ENCODE data around the gene CHRM2. TPM values are rescaled to one million over a fixed set of nuclear protein-coding genes. Genes with fewer than 3 reads are reported as not detected.

The CHRM2 gene
- total and polyA plus RNA-seq, 8 donors = 0.19 to 50.9 (median 4.9) TPM; not detected in 1

- H3K9me3 ChIP-seq = no peaks in the 10 kb centered on the region
Observed at GRCh38 chr7:136919820-136920219, 51.4 kb downstream of the CHRM2 start.

GRCh38 chr7:136923111-136923667 is 54.7 kb downstream of the CHRM2 start:
- 48 to 61% (median 56%) methylated on average over 3 of the region's 3 CpGs for WGBS, 5 donors
- Histone ChIP-seq H3K36me3 (no peaks in the 10 kb centered on the region), H3K27ac (no peak overlapping the region), H3K4me1 (peaks cover 0 to 24% (median 3%) of the 10 kb centered on the region in 4 donors), H3K27me3 (no peaks in the 10 kb centered on the region), H3K9me3 (no peaks in the 10 kb centered on the region), H3K4me3 (no peak overlapping the region)
- intact Hi-C loops (cut with DNase I; ENCODE audit: low total_unique reads) = no loop called here
- TF ChIP-seq EP300 (IDR thresholded peaks at IDR 0.05) (no peak), POLR2AphosphoS5 (IDR thresholded peaks at IDR 0.05) (no peak), POLR2A (IDR thresholded peaks at IDR 0.05) (no peak), CTCF (IDR thresholded peaks at IDR 0.05) (no peak)
- DNase-seq = no peak

More at GRCh38 chr7:136919820-136920219, 51.4 kb downstream of the CHRM2 start:
- peaks cover 0 to 11% (median 0%) of the 10 kb centered on the region in 4 donors for H3K4me1 ChIP-seq
- no peaks in the 10 kb centered on the region for H3K27me3 ChIP-seq
- WGBS, 5 donors = 49 to 63% (median 60%) methylated on average over 2 of the region's 2 CpGs
- no peak overlapping the region for H3K4me3 ChIP-seq
- no peak overlapping the region for H3K27ac ChIP-seq
- H3K36me3 ChIP-seq = no peaks in the 10 kb centered on the region
- intact Hi-C loops (cut with DNase I; ENCODE audit: low total_unique reads) = no loop called here
- no peak for DNase-seq
- no peak for TF ChIP-seq CTCF (IDR thresholded peaks at IDR 0.05)
- no peak for TF ChIP-seq EP300 (IDR thresholded peaks at IDR 0.05)
- no peak for TF ChIP-seq POLR2A (IDR thresholded peaks at IDR 0.05)
- no peak for TF ChIP-seq POLR2AphosphoS5 (IDR thresholded peaks at IDR 0.05)

- Histone ChIP-seq H3K27ac (no peak overlapping the region), H3K27me3 (no peaks in the 10 kb centered on the region), H3K4me3 (no peak overlapping the region), H3K36me3 (no peaks in the 10 kb centered on the region), H3K9me3 (no peaks in the 10 kb centered on the region), H3K4me1 (peaks cover 0 to 24% (median 3%) of the 10 kb centered on the region in 4 donors)
- WGBS, 5 donors = 5 to 24% (median 7%) methylated on average over 3 of the region's 3 CpGs
- intact Hi-C loops (cut with DNase I; ENCODE audit: low total_unique reads) = no loop called here
- TF ChIP-seq CTCF (IDR thresholded peaks at IDR 0.05) (no peak), EP300 (IDR thresholded peaks at IDR 0.05) (no peak)
- peak in 1 of 2 donors; percentile 23 for DNase-seq
Observed at GRCh38 chr7:136925044-136925443, 56.6 kb downstream of the CHRM2 start.

GRCh38 chr7:136925556-136925955 is 57.1 kb downstream of the CHRM2 start:
- Histone ChIP-seq H3K36me3 (no peaks in the 10 kb centered on the region), H3K27ac (no peak overlapping the region), H3K27me3 (no peaks in the 10 kb centered on the region), H3K9me3 (no peaks in the 10 kb centered on the region), H3K4me1 (peaks cover 0 to 24% (median 3%) of the 10 kb centered on the region in 4 donors), H3K4me3 (no peak overlapping the region)
- DNase-seq = peak in 1 of 2 donors; percentile 13
- intact Hi-C loops (cut with DNase I; ENCODE audit: low total_unique reads) = no loop called here
- TF ChIP-seq POLR2AphosphoS5 (IDR thresholded peaks at IDR 0.05) (no peak), EP300 (IDR thresholded peaks at IDR 0.05) (no peak), POLR2A (IDR thresholded peaks at IDR 0.05) (no peak), CTCF (IDR thresholded peaks at IDR 0.05) (no peak)
